GM12878 (cell line): Measurements from ENCODE around the gene HDDC3.

ENCODE experiments used
- ATF2 ChIP-seq: IDR thresholded peaks from 2 replicates; pipeline ENCODE4 v1.6.1; 2012; ENCODE audit warnings: low read length, inconsistent platforms
- BCL3 ChIP-seq: IDR thresholded peaks from 2 replicates; pipeline ENCODE4 v1.6.1; 2011; ENCODE audit warnings: borderline replicate concordance, low read depth, mild to moderate bottlenecking, moderate library complexity, low read length; ENCODE audit not compliant: insufficient read depth, poor library complexity, severe bottlenecking
- CREB1 ChIP-seq: IDR thresholded peaks from 2 replicates; pipeline ENCODE4 v1.6.1; 2012; ENCODE audit warnings: low read depth, mild to moderate bottlenecking, inconsistent platforms
- CREM ChIP-seq: IDR thresholded peaks from 2 replicates; pipeline ENCODE4 v1.6.1; 2014; ENCODE audit warnings: antibody characterized with exemption, low read depth
- CTCF ChIP-seq, 3 experiments: IDR thresholded peaks in 2 of 3; conservative IDR thresholded peaks in 1 of 3; 2 replicates each; pipeline ENCODE4 v1.5.1; 2011; ENCODE audit warnings: low read depth in 3 of 3, low read length in 3 of 3, mild to moderate bottlenecking in 3 of 3, control low read depth in 2 of 3, moderate library complexity in 2 of 3, inconsistent platforms in 1 of 3, mixed read lengths in 1 of 3; ENCODE audit not compliant: control insufficient read depth in 2 of 3, insufficient read depth in 1 of 3; ENCODE audit errors: extremely low read depth in 1 of 3
- MTA3 ChIP-seq: IDR thresholded peaks from 2 replicates; pipeline ENCODE4 v1.6.1; 2012; ENCODE audit warnings: low read length, inconsistent platforms, borderline replicate concordance
- NR2C2 ChIP-seq: IDR thresholded peaks from 2 replicates; pipeline ENCODE4 v1.6.1; 2011; ENCODE audit warnings: borderline replicate concordance, low read depth; ENCODE audit not compliant: control insufficient read depth, insufficient read length
- NRF1 ChIP-seq: conservative IDR thresholded peaks from 2 replicates; pipeline ENCODE4 v1.6.1; 2011; ENCODE audit warnings: mild to moderate bottlenecking, low read depth, low read length, improper control_type of control experiment
- POLR2A ChIP-seq: IDR thresholded peaks from 2 replicates; pipeline ENCODE4 v1.6.1; 2011; ENCODE audit warnings: low read depth, mild to moderate bottlenecking, low read length
- POLR2AphosphoS5 ChIP-seq: IDR thresholded peaks from 2 replicates; pipeline ENCODE4 v1.6.1; 2011; ENCODE audit warnings: mild to moderate bottlenecking, low read length, inconsistent platforms
- SMAD1 ChIP-seq: fragments of 450-650 bp; IDR thresholded peaks from 2 replicates; pipeline ENCODE4 v1.6.1; 2018; ENCODE audit warnings: mild to moderate bottlenecking, low read depth; ENCODE audit not compliant: partially characterized antibody
- SP1 ChIP-seq: IDR thresholded peaks from one replicate; pipeline ENCODE4 v1.6.1; 2011; ENCODE audit warnings: low read depth, low read length
- ZZZ3 ChIP-seq: IDR thresholded peaks from 2 replicates; pipeline ENCODE4 v1.6.1; 2011; ENCODE audit warnings: low read depth; ENCODE audit not compliant: control insufficient read depth, insufficient read length

- TF ChIP-seq MTA3 (no peak), ZZZ3 (no peak), POLR2A (peak; percentile 69), BCL3 (no peak), POLR2AphosphoS5 (no peak), CTCF (IDR thresholded peaks at IDR 0.05 in 2 of 3, conservative IDR thresholded peaks at IDR 0.05 in 1 of 3; ENCODE audit: control insufficient read depth in 2 of 3, extremely low read depth in 1 of 3, insufficient read depth in 1 of 3, low read depth in 3 of 3, low read length in 3 of 3) (no peak), SMAD1 (no peak), SP1 (no peak), NRF1 (no peak), CREM (no peak), CREB1 (no peak), ATF2 (no peak), NR2C2 (no peak)
Measured at GRCh38 chr15:90883976-90884718, 48.2 kb downstream of the HDDC3 start, which contains the start of gene FES.
